Measurements from ENCODE around the gene PLCD3. TPM values are rescaled to one million over a fixed set of nuclear protein-coding genes. Genes with fewer than 3 reads are reported as not detected.

Gene PLCD3
- total RNA-seq, 1 donor from 2014 or later, result 34.1 TPM

DNA sequence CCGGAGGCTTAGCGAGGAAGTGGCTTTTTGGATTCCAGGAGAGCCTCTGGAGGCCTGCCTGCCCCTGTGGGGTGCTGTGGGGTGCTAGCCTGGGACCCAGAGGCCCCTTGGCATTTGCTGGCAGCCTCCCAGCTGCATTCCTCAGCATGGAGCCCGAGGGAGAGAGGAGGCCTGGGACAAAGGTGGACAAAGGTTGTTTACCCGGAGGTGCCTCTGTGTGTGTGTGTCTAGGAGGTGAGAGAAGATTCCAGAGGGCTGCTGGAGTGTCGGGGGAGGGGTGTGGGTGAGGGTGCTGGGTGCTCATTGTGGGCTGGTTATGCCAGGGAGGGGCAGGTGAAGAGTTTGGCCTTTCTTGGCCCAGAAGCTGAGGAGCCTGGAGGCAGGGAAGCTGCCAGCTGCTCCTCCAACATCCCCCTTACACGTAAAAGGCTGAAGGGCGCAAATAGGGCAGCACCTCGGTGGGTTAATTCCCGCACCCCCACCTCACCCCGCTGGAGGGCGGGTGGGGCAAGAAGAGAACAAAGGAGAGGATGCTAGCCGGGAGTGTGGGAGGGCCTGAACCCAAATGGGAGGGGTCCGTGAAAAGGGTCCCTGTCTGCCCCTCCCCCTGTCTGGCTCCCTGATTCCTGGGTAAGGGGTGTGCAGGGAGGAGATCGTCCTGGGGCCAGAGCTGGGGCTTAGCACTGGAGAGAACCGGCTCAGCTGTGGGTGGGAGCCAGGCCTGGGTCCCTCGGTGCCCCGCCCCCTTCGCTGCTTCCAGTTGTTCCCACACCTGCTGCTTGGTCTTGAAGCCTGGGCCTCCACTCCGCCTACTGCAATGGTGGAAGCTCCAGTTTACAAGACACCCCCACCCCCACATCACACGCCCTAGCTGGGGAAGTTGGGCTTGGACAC lies 39.3 kb upstream of the PLCD3 start:
- H3K9me3 ChIP-seq, result no peaks in the 10 kb centered on the region
- peaks cover 0 to 8% of the 10 kb centered on the region in 2 donors for H3K36me3 ChIP-seq
- DNase-seq (ENCODE audit: extremely low spot score in 2 of 2), result no peak
- H3K4me3 ChIP-seq, result peak overlapping the region; percentile 40 to 43
- H3K27ac ChIP-seq, result peak overlapping the region; percentile 98
- H3K27me3 ChIP-seq, result no peaks in the 10 kb centered on the region
- intact Hi-C loops (cut with DNase I), result no loop called here
- peaks cover 48% of the 10 kb centered on the region for H3K4me1 ChIP-seq
- no peak for TF ChIP-seq POLR2A (IDR thresholded peaks at IDR 0.05)
- TF ChIP-seq, protein P1, sequence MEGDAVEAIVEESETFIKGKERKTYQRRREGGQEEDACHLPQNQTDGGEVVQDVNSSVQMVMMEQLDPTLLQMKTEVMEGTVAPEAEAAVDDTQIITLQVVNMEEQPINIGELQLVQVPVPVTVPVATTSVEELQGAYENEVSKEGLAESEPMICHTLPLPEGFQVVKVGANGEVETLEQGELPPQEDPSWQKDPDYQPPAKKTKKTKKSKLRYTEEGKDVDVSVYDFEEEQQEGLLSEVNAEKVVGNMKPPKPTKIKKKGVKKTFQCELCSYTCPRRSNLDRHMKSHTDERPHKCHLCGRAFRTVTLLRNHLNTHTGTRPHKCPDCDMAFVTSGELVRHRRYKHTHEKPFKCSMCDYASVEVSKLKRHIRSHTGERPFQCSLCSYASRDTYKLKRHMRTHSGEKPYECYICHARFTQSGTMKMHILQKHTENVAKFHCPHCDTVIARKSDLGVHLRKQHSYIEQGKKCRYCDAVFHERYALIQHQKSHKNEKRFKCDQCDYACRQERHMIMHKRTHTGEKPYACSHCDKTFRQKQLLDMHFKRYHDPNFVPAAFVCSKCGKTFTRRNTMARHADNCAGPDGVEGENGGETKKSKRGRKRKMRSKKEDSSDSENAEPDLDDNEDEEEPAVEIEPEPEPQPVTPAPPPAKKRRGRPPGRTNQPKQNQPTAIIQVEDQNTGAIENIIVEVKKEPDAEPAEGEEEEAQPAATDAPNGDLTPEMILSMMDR (IDR thresholded peaks at IDR 0.05), result peak in 1 of 3 experiments; percentile 2

- TF ChIP-seq POLR2AphosphoS5 (IDR thresholded peaks at IDR 0.05; ENCODE audit: insufficient read depth in 1 of 2, low read depth in 1 of 2), result peak; percentile 75 to 76
- no peak for TF ChIP-seq POLR2A (IDR thresholded peaks at IDR 0.05)
- H3K4me3 ChIP-seq, result peak overlapping the region; percentile 40 to 43
- no peaks in the 10 kb centered on the region for H3K27me3 ChIP-seq
- H3K27ac ChIP-seq, result peak overlapping the region; percentile 98
- peaks cover 0 to 8% of the 10 kb centered on the region in 2 donors for H3K36me3 ChIP-seq
- peaks cover 42% of the 10 kb centered on the region for H3K4me1 ChIP-seq
- peak in 1 of 2 donors; percentile 93 for DNase-seq (ENCODE audit: extremely low spot score in 2 of 2)
- intact Hi-C loops (cut with DNase I), result no loop called here
- no peaks in the 10 kb centered on the region for H3K9me3 ChIP-seq
Observed at GRCh38 chr17:45170931-45171337, 38.6 kb upstream of the PLCD3 start.

DNA sequence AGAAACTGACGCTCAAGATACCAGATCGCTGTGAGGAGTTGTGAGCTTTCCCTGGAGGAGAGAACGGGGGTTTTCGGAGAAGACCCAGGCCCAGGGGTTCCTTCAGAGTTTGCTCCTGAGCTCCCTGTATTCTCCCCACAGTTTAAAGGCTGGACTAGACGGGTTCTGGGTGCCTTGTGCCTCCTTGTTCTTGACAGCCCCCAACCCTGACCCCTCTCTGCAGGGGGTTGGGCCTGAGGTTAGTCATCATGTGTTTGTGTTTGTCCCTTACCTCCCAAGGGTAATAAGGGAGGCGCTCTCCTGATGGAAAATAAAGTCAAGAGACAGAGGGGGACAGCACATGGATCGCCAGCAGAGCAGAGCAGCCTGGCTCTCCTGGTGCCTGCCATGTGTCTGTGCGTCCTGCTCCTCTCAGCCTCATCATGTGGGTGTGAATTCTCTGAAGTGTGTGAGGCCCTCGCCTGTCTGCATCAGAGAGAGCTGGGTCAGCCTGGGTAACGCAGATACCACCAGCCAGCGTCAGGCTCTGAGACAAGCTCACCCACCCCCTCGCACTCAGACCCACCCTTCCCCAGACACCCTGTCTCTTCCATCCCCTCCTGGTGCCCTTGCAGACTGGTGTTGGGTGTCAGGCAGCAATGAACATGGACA lies 38.1 kb upstream of the PLCD3 start:
- DNase-seq (ENCODE audit: extremely low spot score in 2 of 2), result no peak
- Histone ChIP-seq H3K4me3 (peak overlapping the region; percentile 40 to 43), H3K27ac (peak overlapping the region; percentile 98), H3K36me3 (peaks cover 0 to 8% of the 10 kb centered on the region in 2 donors), H3K27me3 (no peaks in the 10 kb centered on the region), H3K9me3 (no peaks in the 10 kb centered on the region), H3K4me1 (peaks cover 41% of the 10 kb centered on the region)
- intact Hi-C loops (cut with DNase I), result no loop called here
- TF ChIP-seq, protein P1 (IDR thresholded peaks at IDR 0.05), result no peak
- no peak for TF ChIP-seq POLR2AphosphoS5 (IDR thresholded peaks at IDR 0.05; ENCODE audit: insufficient read depth in 1 of 2, low read depth in 1 of 2)

- TF ChIP-seq POLR2A (IDR thresholded peaks at IDR 0.05) (no peak), POLR2AphosphoS5 (IDR thresholded peaks at IDR 0.05; ENCODE audit: insufficient read depth in 1 of 2, low read depth in 1 of 2) (no peak)
- TF ChIP-seq, protein P1 (IDR thresholded peaks at IDR 0.05), result no peak
- Histone ChIP-seq H3K4me1 (peaks cover 41% of the 10 kb centered on the region), H3K4me3 (no peak overlapping the region), H3K27me3 (no peaks in the 10 kb centered on the region), H3K36me3 (peaks cover 0 to 8% of the 10 kb centered on the region in 2 donors), H3K9me3 (no peaks in the 10 kb centered on the region), H3K27ac (no peak overlapping the region)
- intact Hi-C loops (cut with DNase I), result no loop called here
- DNase-seq (ENCODE audit: extremely low spot score in 2 of 2), result no peak
Observed at GRCh38 chr17:45168991-45169752, 36.9 kb upstream of the PLCD3 start.

DNA sequence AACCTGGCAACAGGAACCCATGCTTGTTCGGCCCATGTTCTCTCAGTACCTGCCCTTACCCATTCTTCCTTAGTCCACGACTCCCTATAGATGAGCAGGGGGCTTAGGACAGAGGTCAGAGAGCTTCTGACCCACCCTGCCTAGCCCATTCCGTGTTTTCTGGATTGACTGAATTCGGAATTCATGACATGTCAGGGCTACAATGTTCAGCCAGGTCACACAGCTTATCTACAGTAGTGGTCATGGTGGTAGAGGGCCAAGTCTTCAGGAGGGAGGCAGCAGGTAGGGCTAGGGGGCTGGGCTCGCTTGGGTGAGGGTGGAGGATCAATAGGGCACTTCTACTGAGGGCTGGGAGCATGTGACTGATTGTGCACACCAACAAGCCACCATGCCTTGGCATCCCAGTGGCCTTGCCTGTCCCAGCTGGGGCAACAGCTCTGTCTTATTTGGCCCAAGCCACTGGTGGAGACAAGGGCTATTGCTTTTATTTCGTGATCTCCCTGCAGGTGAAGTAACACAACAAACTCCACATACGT lies 32.5 kb upstream of the PLCD3 start:
- TF ChIP-seq POLR2AphosphoS5 (IDR thresholded peaks at IDR 0.05; ENCODE audit: insufficient read depth in 1 of 2, low read depth in 1 of 2) (no peak), POLR2A (IDR thresholded peaks at IDR 0.05) (no peak)
- TF ChIP-seq, protein P1 (IDR thresholded peaks at IDR 0.05), result no peak
- H3K9me3 ChIP-seq, result no peaks in the 10 kb centered on the region
- peaks cover 0 to 8% of the 10 kb centered on the region in 2 donors for H3K36me3 ChIP-seq
- H3K27me3 ChIP-seq, result no peaks in the 10 kb centered on the region
- H3K4me1 ChIP-seq, result peaks cover 23% of the 10 kb centered on the region
- H3K27ac ChIP-seq, result no peak overlapping the region
- intact Hi-C loops (cut with DNase I), result no loop called here
- H3K4me3 ChIP-seq, result no peak overlapping the region
- DNase-seq (ENCODE audit: extremely low spot score in 2 of 2), result no peak
